ENCODE results near the gene HOXC4.
A peak's percentile ranks its signal among the peaks of the same experiment; 100 is the strongest.

The HOXC4 gene

DNA sequence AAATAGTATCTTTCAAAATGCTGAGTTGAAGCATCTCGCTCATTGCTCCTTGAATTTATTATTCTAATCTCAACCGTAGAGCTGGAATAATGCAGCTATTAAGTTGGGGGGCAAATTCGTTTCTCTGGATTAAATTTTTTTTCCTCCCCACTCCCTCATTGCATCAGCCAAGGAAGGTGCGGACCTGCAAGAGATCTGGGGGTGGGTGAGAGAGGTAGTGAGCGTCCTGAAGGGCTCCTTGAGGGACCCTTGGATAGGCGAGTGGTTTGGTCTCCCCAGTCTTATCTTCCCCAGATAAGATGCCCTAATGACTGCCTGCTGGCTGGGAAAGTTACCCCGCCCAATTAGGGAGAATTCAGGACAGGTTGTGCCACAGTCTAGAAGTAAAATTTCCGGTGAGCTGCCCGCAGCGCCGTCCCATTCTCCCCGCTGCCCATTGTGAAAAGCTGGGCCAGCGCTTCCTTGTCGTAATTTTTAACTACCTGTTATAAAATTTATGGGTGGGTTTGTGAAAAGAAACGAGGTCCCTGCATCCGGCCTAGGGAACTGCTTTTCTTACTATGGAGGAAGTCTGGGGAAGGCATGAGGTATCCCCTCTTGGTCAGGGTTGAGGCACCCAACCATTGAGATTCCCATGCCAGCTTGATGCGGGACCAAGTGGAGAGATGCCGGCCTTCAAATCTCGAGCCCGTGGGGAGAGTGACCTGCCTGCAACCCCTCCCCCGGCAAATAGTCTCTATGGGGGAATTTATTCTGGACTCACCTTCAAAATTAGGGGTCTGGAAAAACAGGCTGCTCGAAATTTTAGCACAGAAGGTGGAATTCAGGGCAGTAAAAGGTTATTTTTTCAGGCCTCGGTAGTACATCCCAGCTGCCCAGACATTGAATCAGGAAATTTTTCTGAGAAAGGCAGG lies 38.4 kb upstream of the HOXC4 start:
- FAIRE-seq: no peak
- DNase-seq (ENCODE audit: extremely low spot score, insufficient read length, low read depth): no peak

DNA sequence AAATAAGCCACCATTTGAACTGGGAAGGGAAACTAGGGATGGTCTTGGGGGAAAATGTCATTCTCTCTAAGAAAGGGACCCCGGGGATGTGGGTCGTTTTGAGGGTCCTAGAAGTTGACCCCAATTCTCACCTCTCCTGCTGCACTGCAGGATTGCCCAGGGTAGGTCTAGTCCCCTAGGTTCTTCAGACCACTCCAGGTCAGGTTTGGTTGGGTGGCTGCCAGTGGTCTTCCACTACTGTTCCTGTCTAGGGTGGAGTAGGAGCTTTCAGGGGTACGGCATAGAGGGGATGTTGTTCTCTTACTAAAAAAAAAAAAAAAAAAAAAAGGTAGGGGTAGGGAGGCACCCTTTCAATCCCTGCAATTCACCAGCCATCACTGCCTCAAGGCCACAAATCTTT lies 37.6 kb upstream of the HOXC4 start:
- FAIRE-seq: no peak

DNA sequence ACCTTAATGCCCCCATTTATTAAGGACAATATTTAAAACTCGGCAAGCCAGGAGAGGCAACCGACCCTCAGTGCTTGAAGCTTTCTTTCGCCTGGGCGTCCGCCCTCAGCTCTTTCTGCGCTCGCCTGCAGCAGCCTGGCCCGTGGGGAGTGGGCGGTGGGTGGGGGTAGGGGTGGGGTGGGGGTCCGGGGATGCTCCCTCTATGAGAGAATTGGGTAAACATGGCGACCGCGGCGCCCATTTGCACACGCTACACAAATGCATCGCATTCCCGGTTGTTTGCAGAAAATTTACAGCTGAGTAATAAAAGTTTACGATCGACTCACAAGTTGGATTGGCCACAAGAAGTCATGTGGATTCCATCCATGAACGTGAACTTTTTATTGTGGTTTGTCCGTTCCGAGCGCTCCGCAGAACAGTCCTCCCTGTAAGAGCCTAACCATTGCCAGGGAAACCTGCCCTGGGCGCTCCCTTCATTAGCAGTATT lies 37.1 kb upstream of the HOXC4 start:
- DNase-seq (ENCODE audit: extremely low spot score, insufficient read length, low read depth) (no peak), FAIRE-seq (no peak)

More for the DNA sequence above, 37.6 kb upstream of the HOXC4 start:
- no peak for DNase-seq (ENCODE audit: extremely low spot score, insufficient read length, low read depth)

DNA sequence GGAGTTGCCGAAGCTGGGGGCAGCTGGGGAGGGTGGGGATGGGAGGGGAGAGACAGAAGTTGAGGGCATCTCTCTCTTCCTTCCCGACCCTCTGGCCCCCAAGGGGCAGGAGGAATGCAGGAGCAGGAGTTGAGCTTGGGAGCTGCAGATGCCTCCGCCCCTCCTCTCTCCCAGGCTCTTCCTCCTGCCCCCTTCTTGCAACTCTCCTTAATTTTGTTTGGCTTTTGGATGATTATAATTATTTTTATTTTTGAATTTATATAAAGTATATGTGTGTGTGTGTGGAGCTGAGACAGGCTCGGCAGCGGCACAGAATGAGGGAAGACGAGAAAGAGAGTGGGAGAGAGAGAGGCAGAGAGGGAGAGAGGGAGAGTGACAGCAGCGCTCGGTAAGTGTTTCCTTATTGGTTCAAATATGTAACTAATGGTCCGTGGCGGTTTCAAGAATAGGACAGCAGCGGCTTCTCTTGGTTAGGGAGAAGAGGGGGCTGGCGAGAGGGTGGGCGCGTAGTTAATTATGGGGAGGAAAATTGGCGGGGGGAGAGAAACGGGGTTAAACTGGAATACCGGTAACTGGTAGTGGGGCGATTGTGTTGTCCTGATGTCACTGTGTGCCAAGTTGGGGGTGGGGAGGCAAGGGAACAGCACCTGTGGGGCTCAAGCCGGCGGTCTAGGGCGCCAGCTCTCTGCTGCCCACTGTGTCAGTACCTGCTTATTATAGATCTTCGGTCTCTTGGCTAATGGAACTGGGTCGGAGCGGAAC lies 36.4 kb upstream of the HOXC4 start:
- no peak for FAIRE-seq

DNA sequence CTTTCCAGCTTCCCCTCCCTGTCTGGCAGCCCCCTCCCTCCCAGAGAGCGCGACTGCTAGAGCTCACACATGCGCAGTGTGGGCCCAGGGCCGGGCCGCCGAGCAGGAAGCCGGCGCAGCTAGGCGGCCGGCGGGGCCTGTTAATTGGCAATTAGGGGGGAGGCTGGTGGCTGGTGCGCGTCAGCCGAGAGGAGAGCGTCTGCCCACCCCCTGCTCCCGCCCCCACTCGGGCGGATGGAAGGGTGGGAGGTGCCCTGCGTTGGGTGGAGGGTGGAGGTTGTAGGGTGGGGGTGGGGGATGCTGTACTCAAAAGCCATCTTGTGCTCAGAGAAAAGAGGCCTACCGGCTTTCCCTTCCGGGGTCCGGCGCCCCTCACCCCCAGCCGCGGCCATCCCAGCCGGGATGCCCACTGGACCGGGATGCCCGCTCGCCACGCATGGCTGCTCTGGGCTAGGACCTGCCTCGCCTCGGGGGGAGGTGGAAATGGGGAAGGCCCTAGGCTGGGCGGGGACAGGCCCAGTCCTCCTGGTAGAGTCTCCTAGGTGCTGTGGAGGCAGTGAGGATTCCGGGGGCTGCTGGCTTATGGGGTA lies 35.7 kb upstream of the HOXC4 start:
- DNase-seq (ENCODE audit: extremely low spot score, insufficient read length, low read depth) (peak; percentile 86), FAIRE-seq (peak; percentile 83)

More for the DNA sequence above, 36.4 kb upstream of the HOXC4 start:
- no peak for DNase-seq (ENCODE audit: extremely low spot score, insufficient read length, low read depth)

DNA sequence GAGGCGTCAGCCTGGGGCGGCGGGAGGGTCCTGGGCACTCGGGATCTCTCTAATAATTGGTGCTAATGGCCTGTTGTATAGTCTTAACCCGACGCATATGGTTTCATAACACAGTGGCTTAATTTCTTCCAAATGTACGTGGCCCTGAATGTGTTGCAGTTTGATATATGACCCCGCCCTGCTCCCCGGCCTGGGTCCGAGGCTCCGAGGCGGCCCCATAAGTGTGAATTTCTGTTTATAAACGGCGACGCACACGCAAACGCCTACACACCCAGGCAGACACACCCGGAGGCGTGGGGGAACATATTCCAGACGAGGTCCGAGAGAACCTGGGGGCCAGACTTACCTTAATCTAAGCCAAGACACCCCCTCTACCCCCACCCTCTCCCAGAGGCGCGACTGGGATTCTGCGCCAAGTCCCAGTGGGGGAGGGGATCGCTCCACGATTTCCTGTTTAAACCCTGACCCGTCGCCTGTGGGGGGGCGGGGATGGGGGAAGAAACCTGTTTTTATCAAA lies 35.1 kb upstream of the HOXC4 start:
- DNase-seq (ENCODE audit: extremely low spot score, insufficient read length, low read depth): no peak
- FAIRE-seq: no peak

DNA sequence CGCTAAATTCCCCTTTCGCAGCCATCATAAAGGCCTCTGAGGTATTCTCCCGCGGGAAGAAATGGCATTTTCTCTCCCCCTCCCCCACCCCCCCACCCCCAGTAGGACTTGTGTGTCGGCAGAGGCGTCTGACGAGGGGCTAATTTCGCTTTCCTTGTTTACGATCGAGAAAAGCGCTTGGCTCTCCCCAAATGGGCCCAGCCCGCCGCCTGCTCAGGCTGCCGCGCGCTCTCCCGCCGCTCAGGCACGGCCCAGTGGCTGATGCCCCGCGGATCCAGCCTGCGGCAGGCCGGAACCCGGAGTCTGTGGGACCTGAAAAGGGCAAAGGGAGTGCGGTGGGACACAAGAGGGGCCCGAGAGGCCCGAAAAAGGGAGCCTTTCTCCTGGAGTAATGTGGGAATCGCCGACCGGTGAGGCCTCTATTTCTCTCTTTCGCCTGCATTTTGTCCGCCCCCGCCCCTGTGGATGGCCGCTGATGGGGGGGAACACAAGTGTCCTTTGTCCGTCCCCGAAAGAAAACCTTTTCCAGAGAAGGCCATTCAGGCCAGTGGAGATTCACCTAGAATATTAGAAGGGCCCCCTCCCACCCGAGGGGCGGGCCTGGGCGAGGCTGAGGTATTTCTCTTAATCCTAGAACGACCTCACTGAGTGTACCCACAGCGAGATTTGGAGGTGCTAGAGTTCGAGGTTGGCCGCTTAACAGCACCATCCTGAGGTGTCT lies 34.4 kb upstream of the HOXC4 start:
- DNase-seq (ENCODE audit: extremely low spot score, insufficient read length, low read depth): no peak
- FAIRE-seq: no peak

DNA sequence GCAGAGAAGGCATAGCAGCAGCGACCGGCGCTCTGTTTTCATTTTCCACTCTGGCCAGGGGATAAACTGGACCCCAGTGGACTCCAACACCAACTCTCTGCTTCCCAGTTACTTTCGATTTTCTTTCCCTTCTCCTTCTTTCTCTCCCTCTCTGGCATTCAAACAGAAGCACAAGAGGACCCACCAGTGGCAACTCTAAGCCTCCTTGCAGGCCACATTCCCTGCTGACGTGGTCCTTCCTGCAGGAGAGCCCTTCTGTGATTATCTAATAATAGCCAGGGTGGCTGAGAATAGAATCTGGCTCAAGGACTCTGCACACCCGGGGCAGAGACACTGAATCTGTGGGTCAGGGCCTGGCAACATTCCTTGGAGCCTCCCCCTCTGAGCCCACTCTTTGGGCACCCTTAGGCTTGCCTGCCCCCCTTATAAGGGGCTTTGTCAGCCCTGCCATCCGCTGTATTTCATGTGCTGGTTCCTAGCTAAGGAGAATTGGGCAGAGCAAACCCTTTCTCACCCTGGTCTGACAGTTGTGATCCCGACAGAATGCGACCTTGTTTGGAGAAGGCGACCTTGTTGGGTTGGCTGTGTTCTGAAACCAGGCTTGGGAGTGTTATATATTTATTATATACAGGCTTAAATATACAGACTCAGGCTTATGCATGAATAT lies 33.6 kb upstream of the HOXC4 start:
- FAIRE-seq: no peak
- no peak for DNase-seq (ENCODE audit: extremely low spot score, insufficient read length, low read depth)

DNA sequence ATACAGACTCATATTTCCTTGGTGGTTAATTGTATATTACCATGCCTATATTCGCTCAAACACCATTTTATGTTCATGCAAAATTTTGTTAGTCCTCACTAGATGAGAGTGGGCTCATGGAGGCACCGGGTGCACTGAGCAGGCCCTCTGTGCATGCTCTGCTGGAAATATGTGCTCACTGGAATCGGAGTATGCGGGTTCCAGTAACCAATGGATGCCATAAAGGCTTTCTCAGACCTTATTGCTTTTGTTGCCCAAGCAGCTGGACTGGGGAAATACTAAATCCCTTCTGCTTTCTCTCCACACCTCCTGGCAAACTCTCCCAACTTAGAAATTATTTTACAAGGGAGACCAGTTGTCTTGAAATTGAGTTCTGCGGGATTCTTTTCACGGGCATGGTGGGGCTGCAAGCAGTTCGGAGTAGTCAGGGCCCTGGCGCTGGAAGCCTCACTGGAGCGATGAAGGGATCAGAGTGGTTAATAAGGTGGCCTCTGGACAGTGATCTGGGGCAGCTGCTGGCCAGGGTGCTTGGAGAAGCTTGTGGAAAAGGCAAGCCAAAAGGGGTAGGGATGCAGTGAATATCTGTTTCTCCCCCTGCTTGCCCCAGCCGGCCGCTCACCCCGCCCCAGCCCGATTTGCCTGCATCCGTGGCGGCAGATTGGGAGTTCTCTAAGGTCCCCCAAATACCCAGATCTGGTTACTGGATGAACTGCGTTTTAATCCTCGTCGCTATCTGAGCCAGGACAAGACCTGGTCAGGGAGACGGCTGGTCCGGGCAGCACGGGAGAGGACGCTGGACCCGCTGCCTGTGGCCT lies 32.8 kb upstream of the HOXC4 start:
- FAIRE-seq (no peak), DNase-seq (ENCODE audit: extremely low spot score, insufficient read length, low read depth) (no peak)

DNA sequence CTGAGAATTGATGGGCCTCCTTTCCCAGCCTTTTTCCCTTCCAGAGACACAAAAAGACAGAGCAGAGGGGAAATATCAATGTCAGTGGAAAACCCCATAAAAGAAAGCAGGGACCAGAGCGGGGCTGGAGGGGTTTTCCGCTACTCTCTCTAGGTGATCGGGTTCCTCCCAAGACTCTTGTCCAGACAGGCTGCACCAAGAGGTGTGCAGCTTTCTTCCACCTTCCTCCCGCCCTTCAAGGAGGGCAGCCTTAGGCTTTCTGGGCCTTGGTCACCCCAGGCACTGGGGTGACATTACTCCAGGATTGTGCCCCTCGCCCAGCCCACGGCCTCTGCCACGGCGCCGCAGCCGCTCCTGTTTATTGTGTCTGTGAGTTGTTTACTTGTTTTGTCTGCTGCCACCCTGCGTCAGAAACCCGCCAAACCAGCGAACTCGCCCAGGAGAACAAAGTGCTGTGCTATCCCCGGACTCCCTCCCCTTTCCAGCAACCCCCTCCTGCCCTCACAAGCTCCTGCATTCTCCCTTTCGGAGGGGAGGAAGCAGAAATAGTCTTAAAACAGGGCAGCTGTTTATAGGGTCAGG lies 32.1 kb upstream of the HOXC4 start:
- FAIRE-seq (peak; percentile 61), DNase-seq (ENCODE audit: extremely low spot score, insufficient read length, low read depth) (no peak)

DNA sequence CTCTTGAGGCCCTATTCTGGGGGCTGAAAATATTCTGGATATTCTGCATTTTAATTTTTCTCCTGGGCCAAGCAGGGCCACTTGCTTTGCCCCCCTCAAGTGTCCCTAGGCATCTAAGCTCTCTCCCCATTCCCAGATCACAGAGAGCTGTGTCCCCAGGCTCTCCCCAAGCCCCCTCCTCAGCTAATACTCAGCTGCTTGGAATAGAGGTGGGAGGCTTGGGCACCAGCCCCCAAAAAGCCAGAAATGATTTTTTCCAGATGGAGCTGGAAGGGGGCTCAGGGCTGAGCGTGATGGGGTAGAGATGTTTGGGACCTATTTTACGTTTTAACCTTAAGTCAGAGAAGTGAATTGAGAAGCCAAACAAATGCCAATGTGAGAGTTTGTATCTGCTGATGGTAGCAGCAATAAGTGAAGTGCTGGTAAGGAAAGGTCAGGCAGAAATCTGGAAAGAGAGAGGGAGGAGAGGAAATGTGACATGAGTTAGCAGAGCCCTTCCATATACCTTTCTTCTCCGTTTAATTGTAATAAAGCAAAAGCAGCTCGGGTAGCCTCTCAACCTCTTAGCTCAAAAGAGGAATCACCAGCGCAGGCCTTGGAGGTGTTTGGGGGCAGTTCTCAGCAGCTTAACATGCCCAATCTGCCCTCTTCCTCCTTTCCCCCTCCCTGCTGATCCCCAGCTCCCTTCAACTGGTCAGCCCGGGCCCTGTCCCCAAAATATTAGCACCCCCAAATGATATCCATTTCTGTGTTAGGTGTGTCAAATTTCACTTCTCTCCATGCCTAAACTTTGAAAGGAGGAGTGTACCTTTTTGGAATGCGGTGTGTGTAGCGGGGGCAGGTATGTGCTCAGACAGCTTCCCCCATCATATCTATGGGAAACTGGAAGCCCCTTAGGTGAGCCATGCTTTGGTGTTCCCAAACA lies 30.4 kb upstream of the HOXC4 start:
- FAIRE-seq (no peak), DNase-seq (ENCODE audit: extremely low spot score, insufficient read length, low read depth) (no peak)

DNA sequence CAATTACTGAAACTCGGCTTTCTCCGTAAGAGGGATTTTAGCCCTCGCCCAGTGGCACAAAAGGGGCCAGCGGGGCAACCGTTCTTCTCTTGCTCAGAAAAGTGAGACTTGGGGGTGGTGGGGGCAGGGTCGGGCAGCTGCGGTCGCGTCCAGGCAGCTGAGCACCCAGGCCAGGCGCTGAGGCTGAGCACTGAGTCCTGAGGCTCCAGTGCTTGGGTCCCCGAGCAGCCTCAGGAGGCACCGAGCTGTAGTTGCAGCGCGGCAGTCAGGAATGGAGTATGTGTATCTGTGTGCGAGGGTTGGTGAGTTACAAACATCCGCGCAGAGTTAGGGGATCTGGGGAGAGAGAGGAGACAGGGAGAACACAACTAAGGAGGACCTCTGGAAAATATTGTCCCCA lies 29.5 kb upstream of the HOXC4 start:
- no peak for DNase-seq (ENCODE audit: extremely low spot score, insufficient read length, low read depth)
- FAIRE-seq: no peak

DNA sequence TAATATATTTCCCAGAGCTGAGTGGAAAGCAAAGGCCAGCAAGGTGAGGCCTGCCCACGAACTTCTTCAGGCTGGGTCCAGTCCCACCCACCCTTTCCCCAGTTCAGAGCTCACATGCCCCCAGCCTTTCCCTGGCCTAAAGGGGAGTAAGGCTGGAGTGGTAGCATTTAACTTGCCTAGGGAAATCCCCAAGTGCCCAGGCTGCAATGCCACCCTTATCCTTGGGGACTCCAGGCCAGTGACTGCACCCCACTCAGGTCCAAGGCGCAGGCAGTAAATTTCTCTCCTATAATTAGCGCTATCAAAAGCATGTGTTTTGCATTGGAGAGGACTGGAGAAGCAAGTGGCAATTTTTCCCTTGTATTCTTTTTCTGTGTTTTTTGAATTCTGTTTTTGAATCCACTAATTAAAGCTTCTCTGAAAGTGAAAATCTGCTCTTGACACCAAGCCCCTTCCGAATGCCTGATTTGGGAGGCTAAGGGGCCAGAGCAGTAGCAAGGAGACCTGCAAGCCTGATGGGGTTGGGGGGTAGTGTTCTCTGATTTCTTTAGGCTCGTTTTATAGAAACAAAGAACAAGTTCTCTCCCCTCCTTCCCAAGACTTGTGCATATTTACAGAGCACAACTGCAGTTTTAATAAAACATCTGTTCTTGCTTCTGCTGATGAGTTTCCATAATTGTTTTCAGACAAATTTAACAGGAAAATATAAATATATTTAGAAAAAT lies 28.9 kb upstream of the HOXC4 start:
- DNase-seq (ENCODE audit: extremely low spot score, insufficient read length, low read depth) (no peak), FAIRE-seq (no peak)

DNA sequence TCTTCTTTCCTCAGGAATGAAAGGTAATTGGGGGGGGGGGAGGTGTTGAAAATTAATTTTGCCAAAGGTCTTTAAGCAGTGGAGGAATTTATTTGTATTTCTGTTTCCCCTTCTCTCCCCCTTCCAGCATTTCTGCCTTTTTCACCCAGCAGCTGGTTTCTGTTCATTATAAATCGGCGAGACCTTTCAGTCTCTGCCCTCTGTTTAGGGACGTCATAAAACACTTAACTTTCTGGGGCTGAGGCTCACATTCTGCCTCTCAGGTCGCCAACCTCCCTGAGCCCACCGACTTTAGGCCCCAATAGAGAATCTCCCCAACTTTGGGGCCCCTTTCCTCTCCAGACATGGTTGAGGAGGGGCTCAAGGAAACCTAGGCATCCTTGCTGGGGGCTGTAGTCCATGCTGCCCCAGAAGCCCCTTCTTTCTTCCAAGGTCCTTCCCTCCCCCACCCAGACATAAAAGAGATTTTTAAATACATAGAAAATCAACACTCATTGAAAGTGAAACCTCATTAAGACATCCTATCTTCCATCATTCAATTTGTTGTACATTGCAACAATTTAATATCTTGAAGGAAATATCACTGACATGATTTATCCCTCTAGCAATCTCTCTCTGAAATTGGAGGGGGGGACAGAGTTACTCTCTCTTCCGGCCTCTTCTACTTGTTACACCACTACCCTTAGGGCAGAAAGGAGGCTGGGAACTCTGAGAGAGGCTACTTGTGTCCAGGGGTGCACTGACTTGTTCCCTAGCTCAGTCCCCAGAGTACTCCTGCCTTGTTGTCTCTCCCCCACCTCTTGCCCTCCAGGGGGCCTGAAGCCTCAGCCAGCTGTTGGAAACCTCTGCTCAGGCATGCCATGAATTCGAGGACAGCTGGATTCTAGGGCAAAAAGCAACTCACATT lies 27.9 kb upstream of the HOXC4 start:
- DNase-seq (ENCODE audit: extremely low spot score, insufficient read length, low read depth): no peak
- FAIRE-seq: no peak

DNA sequence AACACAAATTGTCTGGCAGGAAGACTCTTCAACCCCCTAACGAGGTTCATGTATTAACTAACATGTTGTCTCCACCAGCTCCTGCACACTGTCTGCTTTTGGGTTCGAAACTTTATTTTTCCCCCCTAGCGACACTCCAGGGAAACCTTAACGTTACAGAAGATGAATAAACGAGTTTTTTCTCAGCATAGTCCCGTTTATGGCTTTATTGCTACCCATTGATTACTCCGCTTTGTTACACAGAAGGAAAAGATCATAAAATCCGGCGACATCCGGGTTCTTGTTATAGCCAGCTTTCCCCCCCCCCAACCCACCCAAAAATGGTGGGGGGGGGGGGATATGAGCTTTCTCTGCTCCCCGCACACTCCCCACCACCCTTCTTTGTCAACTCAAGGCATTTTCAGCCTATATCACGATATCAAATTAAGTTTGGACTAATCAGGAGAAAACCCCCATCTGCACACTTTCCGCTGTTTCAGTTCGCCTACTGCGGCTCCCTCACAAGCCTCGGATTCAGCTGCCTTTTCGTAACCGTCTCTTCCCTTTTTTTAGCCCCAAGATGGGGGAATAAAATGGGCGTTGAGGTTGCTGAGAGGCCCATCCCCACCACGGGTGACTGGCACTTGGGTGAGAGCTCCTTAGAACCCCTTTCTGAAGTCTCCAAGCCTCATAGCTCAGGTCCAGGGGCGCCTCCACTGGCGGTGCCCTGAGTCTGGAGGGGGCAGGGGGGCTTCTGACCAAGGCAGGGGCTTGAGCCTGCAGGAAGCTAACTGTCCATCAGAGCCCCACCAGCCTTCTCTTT lies 26.8 kb upstream of the HOXC4 start:
- FAIRE-seq (no peak), DNase-seq (ENCODE audit: extremely low spot score, insufficient read length, low read depth) (no peak)

All from GM18507 (cell line).